HEK293 (cell line): ENCODE data around the gene TEF.

Experiments
- BCL11B ChIP-seq: fragments of 450-650 bp; formaldehyde crosslinking; IDR thresholded peaks from 2 replicates; pipeline ENCODE4 v1.5.1; 2016; ENCODE audit warnings: low read depth, missing biosample characterization, missing genetic modification characterization
- FEZF1 ChIP-seq: fragments of 450-650 bp; formaldehyde crosslinking; IDR thresholded peaks from 2 replicates; pipeline ENCODE4 v1.5.1; 2016; ENCODE audit warnings: missing biosample characterization, missing genetic modification characterization
- GFI1B ChIP-seq: fragments of 450-650 bp; formaldehyde crosslinking; IDR thresholded peaks from 2 replicates; pipeline ENCODE4 v1.5.1; 2016; ENCODE audit warnings: missing biosample characterization, missing genetic modification characterization
- KLF10 ChIP-seq: fragments of 450-650 bp; IDR thresholded peaks from 2 replicates; pipeline ENCODE4 v1.5.1; 2018; ENCODE audit warnings: missing biosample characterization, mild to moderate bottlenecking, missing genetic modification characterization
- KLF9 ChIP-seq: fragments of 450-650 bp; formaldehyde crosslinking; IDR thresholded peaks from 2 replicates; pipeline ENCODE4 v1.5.1; 2016; ENCODE audit warnings: missing biosample characterization, missing genetic modification characterization, low read depth
- SETDB1 ChIP-seq: IDR thresholded peaks from one replicate; pipeline ENCODE4 v1.6.1; 2017; ENCODE audit warnings: mild to moderate bottlenecking, low read length, moderate library complexity, mixed read lengths; ENCODE audit not compliant: insufficient read length
- SP7 ChIP-seq: fragments of 450-650 bp; formaldehyde crosslinking; IDR thresholded peaks from 2 replicates; pipeline ENCODE4 v1.5.1; 2016; ENCODE audit warnings: missing biosample characterization, missing genetic modification characterization
- TCF7L2 ChIP-seq: IDR thresholded peaks from 2 replicates; pipeline ENCODE4 v1.6.1; 2011; ENCODE audit warnings: low read depth, mild to moderate bottlenecking, inconsistent platforms, low read length, moderate library complexity, borderline replicate concordance
- YY1 ChIP-seq: fragments of 450-650 bp; formaldehyde crosslinking; IDR thresholded peaks from 2 replicates; pipeline ENCODE4 v1.5.1; 2018; ENCODE audit warnings: missing biosample characterization, missing genetic modification characterization
- ZBTB11 ChIP-seq: fragments of 450-650 bp; formaldehyde crosslinking; conservative IDR thresholded peaks from 2 replicates; pipeline ENCODE4 v1.5.1; 2016; ENCODE audit warnings: low read depth, missing biosample characterization, missing genetic modification characterization
- ZNF10 ChIP-seq: fragments of 450-650 bp; formaldehyde crosslinking; IDR thresholded peaks from 2 replicates; pipeline ENCODE4 v1.5.1; 2017; ENCODE audit warnings: missing biosample characterization, missing genetic modification characterization
- ZNF175 ChIP-seq: fragments of 450-650 bp; formaldehyde crosslinking; IDR thresholded peaks from 2 replicates; pipeline ENCODE4 v1.5.1; 2016; ENCODE audit warnings: missing biosample characterization, missing genetic modification characterization
- ZNF211 ChIP-seq: fragments of 450-650 bp; formaldehyde crosslinking; IDR thresholded peaks from 2 replicates; pipeline ENCODE4 v1.5.1; 2016; ENCODE audit warnings: low read depth, missing biosample characterization, missing genetic modification characterization
- ZNF416 ChIP-seq: fragments of 450-650 bp; formaldehyde crosslinking; IDR thresholded peaks from 2 replicates; pipeline ENCODE4 v1.5.1; 2016; ENCODE audit warnings: missing biosample characterization, missing genetic modification characterization
- ZNF433 ChIP-seq: fragments of 450-650 bp; formaldehyde crosslinking; IDR thresholded peaks from 2 replicates; pipeline ENCODE4 v1.5.1; 2016; ENCODE audit warnings: missing biosample characterization, missing genetic modification characterization, low read depth
- ZNF473 ChIP-seq: fragments of 450-650 bp; formaldehyde crosslinking; IDR thresholded peaks from 2 replicates; pipeline ENCODE4 v1.5.1; 2017; ENCODE audit warnings: missing biosample characterization, missing genetic modification characterization
- ZNF48 ChIP-seq: fragments of 450-650 bp; formaldehyde crosslinking; IDR thresholded peaks from 2 replicates; pipeline ENCODE4 v1.5.1; 2016; ENCODE audit warnings: missing biosample characterization, missing genetic modification characterization
- ZNF501 ChIP-seq: fragments of 450-650 bp; formaldehyde crosslinking; IDR thresholded peaks from 2 replicates; pipeline ENCODE4 v1.5.1; 2016; ENCODE audit warnings: missing biosample characterization, missing genetic modification characterization
- ZNF521 ChIP-seq: fragments of 450-650 bp; formaldehyde crosslinking; IDR thresholded peaks from 2 replicates; pipeline ENCODE4 v1.5.1; 2017; ENCODE audit warnings: missing biosample characterization, mild to moderate bottlenecking, missing genetic modification characterization
- ZNF560 ChIP-seq: fragments of 450-650 bp; formaldehyde crosslinking; IDR thresholded peaks from 2 replicates; pipeline ENCODE4 v1.5.1; 2017; ENCODE audit warnings: missing biosample characterization, missing genetic modification characterization, borderline replicate concordance
- ZNF600 ChIP-seq: fragments of 450-650 bp; formaldehyde crosslinking; IDR thresholded peaks from 2 replicates; pipeline ENCODE4 v1.5.1; 2016; ENCODE audit warnings: missing biosample characterization, missing genetic modification characterization
- ZNF624 ChIP-seq: fragments of 450-650 bp; formaldehyde crosslinking; IDR thresholded peaks from 2 replicates; pipeline ENCODE4 v1.5.1; 2017; ENCODE audit warnings: missing biosample characterization, missing genetic modification characterization
- ZNF626 ChIP-seq: fragments of 450-650 bp; sonication (Bioruptor Pico); formaldehyde crosslinking; IDR thresholded peaks from 2 replicates; pipeline ENCODE4 v1.5.1; 2018; ENCODE audit warnings: missing biosample characterization, missing genetic modification characterization, inconsistent platforms
- ZNF660 ChIP-seq: fragments of 450-650 bp; IDR thresholded peaks from 2 replicates; pipeline ENCODE4 v1.5.1; 2018; ENCODE audit warnings: missing biosample characterization, mild to moderate bottlenecking, missing genetic modification characterization
- ZNF677 ChIP-seq: fragments of 450-650 bp; IDR thresholded peaks from 2 replicates; pipeline ENCODE4 v1.5.0; 2018; ENCODE audit warnings: missing biosample characterization, mild to moderate bottlenecking, missing genetic modification characterization, moderate library complexity
- ZNF791 ChIP-seq: fragments of 450-650 bp; formaldehyde crosslinking; IDR thresholded peaks from 2 replicates; pipeline ENCODE4 v1.5.1; 2016; ENCODE audit warnings: missing biosample characterization, missing genetic modification characterization
- ZSCAN18 ChIP-seq: fragments of 450-650 bp; formaldehyde crosslinking; IDR thresholded peaks from 2 replicates; pipeline ENCODE4 v1.5.1; 2016; ENCODE audit warnings: missing biosample characterization, missing genetic modification characterization
- TF ChIP-seq, protein P1 (sequence below): fragments of 450-650 bp; formaldehyde crosslinking; IDR thresholded peaks from 2 replicates; pipeline ENCODE4 v1.5.1; 2016; ENCODE audit warnings: missing biosample characterization, missing genetic modification characterization
- TF ChIP-seq, protein P2 (sequence below): fragments of 450-650 bp; formaldehyde crosslinking; IDR thresholded peaks from 2 replicates; pipeline ENCODE4 v1.5.1; 2016; ENCODE audit warnings: missing biosample characterization, missing genetic modification characterization, borderline replicate concordance
- TF ChIP-seq, protein P3 (sequence below): fragments of 450-650 bp; formaldehyde crosslinking; IDR thresholded peaks from 2 replicates; pipeline ENCODE4 v1.5.1; 2017; ENCODE audit warnings: missing biosample characterization, missing genetic modification characterization

TEF gene

GRCh38 chr22:41446639-41447434, 65.1 kb downstream of the TEF start, which contains the start of gene TOB2 (continued):
- peak; percentile 97 for TF ChIP-seq ZSCAN18 (tag by site-specific recombination)
- TF ChIP-seq BCL11B (tag by site-specific recombination): peak; percentile 99
- peak; percentile 96 for TF ChIP-seq KLF10 (tag by site-specific recombination)
- TF ChIP-seq FEZF1: peak; percentile 91
- no peak for TF ChIP-seq ZNF48 (tag by site-specific recombination)
- no peak for TF ChIP-seq ZNF10 (tag by site-specific recombination)
- TF ChIP-seq ZNF626: no peak
- TF ChIP-seq ZNF473 (tag by site-specific recombination): no peak
- TF ChIP-seq GFI1B (tag by site-specific recombination): peak; percentile 51; the same call in 1 of the 2 replicates
- TF ChIP-seq, protein P1, sequence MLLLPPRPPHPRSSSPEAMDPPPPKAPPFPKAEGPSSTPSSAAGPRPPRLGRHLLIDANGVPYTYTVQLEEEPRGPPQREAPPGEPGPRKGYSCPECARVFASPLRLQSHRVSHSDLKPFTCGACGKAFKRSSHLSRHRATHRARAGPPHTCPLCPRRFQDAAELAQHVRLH (tag by site-specific recombination): peak; percentile 88; the same call in 1 of the 2 replicates
- TF ChIP-seq ZNF677 (tag by site-specific recombination): peak; percentile 39; the same call in 1 of the 2 replicates
- peak; percentile 82 for TF ChIP-seq YY1 (tag by site-specific recombination)
- TF ChIP-seq ZNF560: no peak
- TF ChIP-seq ZNF433 (tag by site-specific recombination): no peak; the same call in 1 of the 2 replicates
- TF ChIP-seq KLF9 (tag by site-specific recombination): peak; percentile 96
- TF ChIP-seq ZNF175: no peak
- TF ChIP-seq, protein P2, sequence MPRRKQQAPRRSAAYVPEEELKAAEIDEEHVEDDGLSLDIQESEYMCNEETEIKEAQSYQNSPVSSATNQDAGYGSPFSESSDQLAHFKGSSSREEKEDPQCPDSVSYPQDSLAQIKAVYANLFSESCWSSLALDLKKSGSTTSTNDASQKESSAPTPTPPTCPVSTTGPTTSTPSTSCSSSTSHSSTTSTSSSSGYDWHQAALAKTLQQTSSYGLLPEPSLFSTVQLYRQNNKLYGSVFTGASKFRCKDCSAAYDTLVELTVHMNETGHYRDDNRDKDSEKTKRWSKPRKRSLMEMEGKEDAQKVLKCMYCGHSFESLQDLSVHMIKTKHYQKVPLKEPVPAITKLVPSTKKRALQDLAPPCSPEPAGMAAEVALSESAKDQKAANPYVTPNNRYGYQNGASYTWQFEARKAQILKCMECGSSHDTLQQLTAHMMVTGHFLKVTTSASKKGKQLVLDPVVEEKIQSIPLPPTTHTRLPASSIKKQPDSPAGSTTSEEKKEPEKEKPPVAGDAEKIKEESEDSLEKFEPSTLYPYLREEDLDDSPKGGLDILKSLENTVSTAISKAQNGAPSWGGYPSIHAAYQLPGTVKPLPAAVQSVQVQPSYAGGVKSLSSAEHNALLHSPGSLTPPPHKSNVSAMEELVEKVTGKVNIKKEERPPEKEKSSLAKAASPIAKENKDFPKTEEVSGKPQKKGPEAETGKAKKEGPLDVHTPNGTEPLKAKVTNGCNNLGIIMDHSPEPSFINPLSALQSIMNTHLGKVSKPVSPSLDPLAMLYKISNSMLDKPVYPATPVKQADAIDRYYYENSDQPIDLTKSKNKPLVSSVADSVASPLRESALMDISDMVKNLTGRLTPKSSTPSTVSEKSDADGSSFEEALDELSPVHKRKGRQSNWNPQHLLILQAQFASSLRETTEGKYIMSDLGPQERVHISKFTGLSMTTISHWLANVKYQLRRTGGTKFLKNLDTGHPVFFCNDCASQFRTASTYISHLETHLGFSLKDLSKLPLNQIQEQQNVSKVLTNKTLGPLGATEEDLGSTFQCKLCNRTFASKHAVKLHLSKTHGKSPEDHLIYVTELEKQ: peak; percentile 91
- TF ChIP-seq SP7: peak; percentile 95
- no peak for TF ChIP-seq ZNF416 (tag by site-specific recombination)
- peak; percentile 91 for TF ChIP-seq ZBTB11
- TF ChIP-seq, protein P3, sequence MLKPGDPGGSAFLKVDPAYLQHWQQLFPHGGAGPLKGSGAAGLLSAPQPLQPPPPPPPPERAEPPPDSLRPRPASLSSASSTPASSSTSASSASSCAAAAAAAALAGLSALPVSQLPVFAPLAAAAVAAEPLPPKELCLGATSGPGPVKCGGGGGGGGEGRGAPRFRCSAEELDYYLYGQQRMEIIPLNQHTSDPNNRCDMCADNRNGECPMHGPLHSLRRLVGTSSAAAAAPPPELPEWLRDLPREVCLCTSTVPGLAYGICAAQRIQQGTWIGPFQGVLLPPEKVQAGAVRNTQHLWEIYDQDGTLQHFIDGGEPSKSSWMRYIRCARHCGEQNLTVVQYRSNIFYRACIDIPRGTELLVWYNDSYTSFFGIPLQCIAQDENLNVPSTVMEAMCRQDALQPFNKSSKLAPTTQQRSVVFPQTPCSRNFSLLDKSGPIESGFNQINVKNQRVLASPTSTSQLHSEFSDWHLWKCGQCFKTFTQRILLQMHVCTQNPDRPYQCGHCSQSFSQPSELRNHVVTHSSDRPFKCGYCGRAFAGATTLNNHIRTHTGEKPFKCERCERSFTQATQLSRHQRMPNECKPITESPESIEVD (tag by site-specific recombination): peak; percentile 36; the same call in 1 of the 2 replicates
- no peak for TF ChIP-seq ZNF211 (tag by site-specific recombination)
- no peak for TF ChIP-seq ZNF521 (tag by site-specific recombination)
- no peak for TF ChIP-seq SETDB1
- no peak for TF ChIP-seq ZNF791 (tag by site-specific recombination)
- TF ChIP-seq TCF7L2: no peak
- peak; percentile 95 for TF ChIP-seq ZNF600
- peak; percentile 99 for TF ChIP-seq ZNF660 (tag by site-specific recombination)
- TF ChIP-seq ZNF624 (tag by site-specific recombination): peak; percentile 73; the same call in 1 of the 2 replicates
- peak; percentile 99 for TF ChIP-seq ZNF501 (tag by site-specific recombination)
